IMR-90 (cell line): ENCODE measurements around the gene ZNF211.

Source experiments
- MAFK ChIP-seq: IDR thresholded peaks from 2 replicates; pipeline ENCODE4 v1.6.1; 2012; ENCODE audit warnings: low read depth, low read length, improper control_type of control experiment
- MXI1 ChIP-seq: IDR thresholded peaks from 2 replicates; pipeline ENCODE4 v1.6.1; 2012; ENCODE audit warnings: low read depth, mild to moderate bottlenecking, low read length, moderate library complexity, borderline replicate concordance
- POLR2A ChIP-seq: IDR thresholded peaks from 2 replicates; pipeline ENCODE4 v1.6.1; 2012; ENCODE audit warnings: mild to moderate bottlenecking, low read depth, low read length
- RAD21 ChIP-seq: IDR thresholded peaks from 2 replicates; pipeline ENCODE4 v1.6.1; 2012; ENCODE audit warnings: low read length, improper control_type of control experiment
- TF ChIP-seq, protein P1 (sequence below): conservative IDR thresholded peaks from 2 replicates; pipeline ENCODE4 v1.5.1; 2012; ENCODE audit warnings: mild to moderate bottlenecking, low read depth, low read length, improper control_type of control experiment
- TF ChIP-seq, protein P2 (sequence below): fragments of 150-350 bp; IDR thresholded peaks from 2 replicates; pipeline ENCODE4 v1.6.1; 2017; ENCODE audit warnings: mild to moderate bottlenecking, antibody characterized with exemption, low read length, low read depth

DNA sequence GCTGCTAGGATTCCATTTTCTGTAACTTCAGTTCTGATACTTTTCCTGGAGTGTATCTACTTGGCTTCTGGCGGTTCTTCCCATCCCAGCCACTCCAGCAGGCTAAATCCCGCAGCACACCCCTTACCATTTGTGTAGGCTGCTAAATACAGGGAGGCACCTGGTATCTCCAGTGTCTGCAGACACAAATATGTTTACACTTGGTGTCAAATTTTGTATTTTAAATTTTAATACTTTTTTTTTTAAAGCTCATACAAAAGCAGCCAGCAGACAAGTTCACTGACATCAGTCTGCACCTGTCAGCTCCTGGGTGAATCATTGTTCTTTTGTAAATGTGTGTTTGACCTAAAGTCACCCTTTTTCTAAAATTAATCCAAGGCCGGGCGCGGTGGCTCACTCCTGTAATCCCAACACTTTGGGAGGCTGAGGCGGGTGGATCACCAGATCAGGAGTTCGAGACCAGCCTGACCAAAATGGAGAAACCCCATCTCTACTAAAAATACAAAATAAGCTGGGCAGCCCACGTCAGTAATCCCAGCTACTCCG is 32.4 kb downstream of the ZNF211 start:
- no peak for TF ChIP-seq RAD21
- no peak for TF ChIP-seq POLR2A
- TF ChIP-seq MXI1, result no peak
- TF ChIP-seq, protein P1, sequence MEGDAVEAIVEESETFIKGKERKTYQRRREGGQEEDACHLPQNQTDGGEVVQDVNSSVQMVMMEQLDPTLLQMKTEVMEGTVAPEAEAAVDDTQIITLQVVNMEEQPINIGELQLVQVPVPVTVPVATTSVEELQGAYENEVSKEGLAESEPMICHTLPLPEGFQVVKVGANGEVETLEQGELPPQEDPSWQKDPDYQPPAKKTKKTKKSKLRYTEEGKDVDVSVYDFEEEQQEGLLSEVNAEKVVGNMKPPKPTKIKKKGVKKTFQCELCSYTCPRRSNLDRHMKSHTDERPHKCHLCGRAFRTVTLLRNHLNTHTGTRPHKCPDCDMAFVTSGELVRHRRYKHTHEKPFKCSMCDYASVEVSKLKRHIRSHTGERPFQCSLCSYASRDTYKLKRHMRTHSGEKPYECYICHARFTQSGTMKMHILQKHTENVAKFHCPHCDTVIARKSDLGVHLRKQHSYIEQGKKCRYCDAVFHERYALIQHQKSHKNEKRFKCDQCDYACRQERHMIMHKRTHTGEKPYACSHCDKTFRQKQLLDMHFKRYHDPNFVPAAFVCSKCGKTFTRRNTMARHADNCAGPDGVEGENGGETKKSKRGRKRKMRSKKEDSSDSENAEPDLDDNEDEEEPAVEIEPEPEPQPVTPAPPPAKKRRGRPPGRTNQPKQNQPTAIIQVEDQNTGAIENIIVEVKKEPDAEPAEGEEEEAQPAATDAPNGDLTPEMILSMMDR, result no peak
- TF ChIP-seq, protein P2, sequence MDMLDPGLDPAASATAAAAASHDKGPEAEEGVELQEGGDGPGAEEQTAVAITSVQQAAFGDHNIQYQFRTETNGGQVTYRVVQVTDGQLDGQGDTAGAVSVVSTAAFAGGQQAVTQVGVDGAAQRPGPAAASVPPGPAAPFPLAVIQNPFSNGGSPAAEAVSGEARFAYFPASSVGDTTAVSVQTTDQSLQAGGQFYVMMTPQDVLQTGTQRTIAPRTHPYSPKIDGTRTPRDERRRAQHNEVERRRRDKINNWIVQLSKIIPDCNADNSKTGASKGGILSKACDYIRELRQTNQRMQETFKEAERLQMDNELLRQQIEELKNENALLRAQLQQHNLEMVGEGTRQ, result no peak
- no peak for TF ChIP-seq MAFK
